ENCODE results near the gene ZNF608. TPM values are rescaled to one million over a fixed set of nuclear protein-coding genes. Genes with fewer than 3 reads are reported as not detected.

Gene ZNF608
- total RNA-seq, 1 experiment from 2014 or later, result 7.3 TPM

DNA sequence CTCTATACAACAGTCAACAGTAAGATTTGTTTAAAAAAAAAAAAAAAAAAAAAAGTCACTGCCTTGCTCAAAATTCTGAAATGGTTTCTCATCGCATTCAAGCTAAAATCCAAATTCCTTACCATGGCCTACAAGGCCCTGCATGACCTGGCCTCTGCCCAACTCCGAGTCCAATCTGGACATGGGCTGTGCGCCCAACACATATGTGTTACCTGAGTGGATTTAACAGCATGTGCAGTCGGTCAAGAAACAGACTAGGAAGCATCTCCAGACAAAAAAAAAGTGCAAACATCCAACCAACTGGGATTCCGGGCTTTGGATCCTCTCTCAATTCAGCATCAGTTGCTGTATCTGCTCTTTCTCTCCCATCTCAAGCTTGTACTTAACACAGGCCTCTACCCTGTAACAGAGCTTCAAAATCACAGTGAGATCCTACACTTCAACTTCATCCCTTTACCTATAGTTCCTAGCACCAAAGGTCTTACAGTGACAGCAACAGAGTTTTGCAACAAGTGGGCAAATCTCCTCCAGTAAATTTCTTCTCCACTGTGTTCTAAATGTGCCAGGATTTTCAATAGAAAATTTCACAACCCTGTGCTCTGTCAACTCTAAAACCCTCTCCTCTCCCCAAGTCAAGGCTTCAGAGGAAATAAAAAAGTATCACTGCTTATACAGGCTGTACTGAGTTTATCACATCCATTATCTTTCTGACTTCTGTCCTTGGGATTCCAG, 19.6 kb downstream of the ZNF608 start:
- Mint-ChIP-seq H3K4me3 (ENCODE audit: low read depth, unreplicated experiment) (no peak overlapping the region), H3K27ac (ENCODE audit: unreplicated experiment) (no peak overlapping the region), H3K36me3 (ENCODE audit: insufficient read depth, unreplicated experiment) (no peaks in the 10 kb centered on the region), H3K27me3 (ENCODE audit: unreplicated experiment) (no peaks in the 10 kb centered on the region), H3K4me1 (ENCODE audit: low read depth, unreplicated experiment) (peaks cover 27% of the 10 kb centered on the region), H3K9me3 (ENCODE audit: low read depth, unreplicated experiment) (no peaks in the 10 kb centered on the region)
- CTCF ChIA-PET, result no interaction called here
- intact Hi-C loops (cut with micrococcal nuclease; ENCODE audit: unreplicated experiment), result no loop called here
- no peak for TF ChIP-seq CTCF (IDR thresholded peaks at IDR 0.05; ENCODE audit: unreplicated experiment)
- BruUV-seq (replicated peaks), result no TSS peak
- no peak for DNase-seq

DNA sequence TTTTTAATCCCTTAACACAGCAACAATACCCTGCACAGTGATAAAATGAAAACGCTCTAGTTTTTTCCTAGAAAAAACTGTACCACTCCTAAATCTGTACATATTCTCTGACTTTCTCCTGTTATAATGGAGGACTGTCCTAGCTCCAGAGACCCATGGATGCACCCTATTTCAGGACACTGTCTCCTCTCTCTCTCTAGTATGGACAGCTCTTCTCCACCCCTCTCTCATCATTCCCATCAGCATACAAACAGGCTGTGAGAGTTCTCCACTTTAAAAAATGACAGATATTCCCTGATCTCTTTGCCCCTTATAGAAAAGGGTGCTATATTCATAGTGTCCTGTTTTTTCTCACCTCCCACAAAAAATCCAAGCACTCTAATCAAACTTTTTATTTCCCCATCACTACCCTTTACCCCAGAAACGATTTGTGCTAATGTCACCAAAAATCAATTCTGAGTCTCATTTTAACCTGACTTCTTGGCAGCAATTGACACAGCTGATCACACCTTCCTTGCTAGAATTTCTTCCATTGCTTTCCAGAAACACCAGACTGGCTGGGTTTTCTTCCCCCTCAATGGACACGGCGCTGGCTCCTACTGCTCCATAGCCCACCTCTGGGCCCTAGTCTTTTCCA, 20.7 kb downstream of the ZNF608 start:
- DNase-seq, result no peak
- no peaks in the 10 kb centered on the region for H3K9me3 Mint-ChIP-seq (ENCODE audit: low read depth, unreplicated experiment)
- H3K27ac Mint-ChIP-seq (ENCODE audit: unreplicated experiment), result no peak overlapping the region
- TF ChIP-seq CTCF (IDR thresholded peaks at IDR 0.05; ENCODE audit: unreplicated experiment), result no peak
- no TSS peak for BruUV-seq (replicated peaks)
- H3K27me3 Mint-ChIP-seq (ENCODE audit: unreplicated experiment), result no peaks in the 10 kb centered on the region
- intact Hi-C loops (cut with micrococcal nuclease; ENCODE audit: unreplicated experiment), result no loop called here
- CTCF ChIA-PET, result no interaction called here
- peaks cover 27% of the 10 kb centered on the region for H3K4me1 Mint-ChIP-seq (ENCODE audit: low read depth, unreplicated experiment)
- no peaks in the 10 kb centered on the region for H3K36me3 Mint-ChIP-seq (ENCODE audit: insufficient read depth, unreplicated experiment)
- no peak overlapping the region for H3K4me3 Mint-ChIP-seq (ENCODE audit: low read depth, unreplicated experiment)

DNA sequence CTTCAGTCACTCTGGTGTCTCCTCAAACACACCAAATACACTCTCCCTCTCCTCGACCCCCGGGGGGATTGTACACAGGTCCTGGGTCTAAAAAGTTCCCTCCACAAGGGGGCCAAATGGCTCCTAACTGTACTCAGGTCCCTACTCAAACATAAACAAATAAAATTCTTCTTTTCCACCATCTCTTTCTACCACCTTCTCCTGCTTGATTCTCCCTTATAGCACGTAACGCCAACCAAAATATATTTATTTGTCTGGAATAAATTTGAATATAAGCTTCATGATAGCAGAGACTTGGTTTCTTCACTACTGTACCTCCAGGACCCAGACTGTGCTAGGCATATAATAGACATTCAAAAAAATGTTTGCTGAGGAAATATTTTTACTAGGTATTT, 21.4 kb downstream of the ZNF608 start:
- intact Hi-C loops (cut with micrococcal nuclease; ENCODE audit: unreplicated experiment), result no loop called here
- peaks cover 27% of the 10 kb centered on the region for H3K4me1 Mint-ChIP-seq (ENCODE audit: low read depth, unreplicated experiment)
- DNase-seq, result no peak
- no TSS peak for BruUV-seq (replicated peaks)
- H3K36me3 Mint-ChIP-seq (ENCODE audit: insufficient read depth, unreplicated experiment), result no peaks in the 10 kb centered on the region
- CTCF ChIA-PET, result no interaction called here
- H3K27ac Mint-ChIP-seq (ENCODE audit: unreplicated experiment), result no peak overlapping the region
- no peaks in the 10 kb centered on the region for H3K9me3 Mint-ChIP-seq (ENCODE audit: low read depth, unreplicated experiment)
- H3K4me3 Mint-ChIP-seq (ENCODE audit: low read depth, unreplicated experiment), result no peak overlapping the region
- no peaks in the 10 kb centered on the region for H3K27me3 Mint-ChIP-seq (ENCODE audit: unreplicated experiment)
- TF ChIP-seq CTCF (IDR thresholded peaks at IDR 0.05; ENCODE audit: unreplicated experiment), result no peak

DNA sequence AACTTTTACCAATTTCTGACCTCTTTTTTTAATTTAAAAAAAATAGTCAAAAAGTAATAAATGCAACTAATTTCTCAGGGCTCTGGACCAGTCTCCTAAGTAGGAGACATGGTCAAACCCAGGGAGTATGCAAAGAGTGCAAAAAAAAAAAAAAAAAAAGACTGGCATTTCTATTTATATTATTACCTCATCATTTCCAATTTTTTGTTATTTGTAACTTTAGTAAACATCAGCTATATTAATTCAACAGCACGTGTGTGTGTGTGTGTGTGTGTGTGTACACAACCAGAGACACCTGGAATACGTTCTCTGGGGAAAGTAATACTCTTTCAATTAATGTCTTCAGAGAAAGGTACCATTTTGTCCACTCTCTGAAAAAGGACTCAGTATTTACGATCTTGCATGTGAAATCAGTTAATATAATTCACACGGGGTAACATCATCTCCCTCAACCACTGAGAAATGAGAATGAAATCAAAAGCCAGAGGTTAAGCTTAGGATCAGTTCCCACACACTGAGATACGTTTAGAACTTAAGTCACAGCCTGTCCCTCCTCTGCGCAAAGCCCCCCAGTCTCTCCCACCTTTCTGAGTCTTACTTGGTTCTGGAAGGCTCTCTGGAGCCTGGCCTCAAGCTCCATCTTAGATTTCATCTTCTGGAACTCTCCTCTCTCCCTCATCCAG, 21.9 kb downstream of the ZNF608 start:
- H3K4me1 Mint-ChIP-seq (ENCODE audit: low read depth, unreplicated experiment), result peaks cover 27% of the 10 kb centered on the region
- H3K27ac Mint-ChIP-seq (ENCODE audit: unreplicated experiment), result no peak overlapping the region

More for the DNA sequence above, 21.9 kb downstream of the ZNF608 start:
- H3K27me3 Mint-ChIP-seq (ENCODE audit: unreplicated experiment), result no peaks in the 10 kb centered on the region
- H3K36me3 Mint-ChIP-seq (ENCODE audit: insufficient read depth, unreplicated experiment), result no peaks in the 10 kb centered on the region
- intact Hi-C loops (cut with micrococcal nuclease; ENCODE audit: unreplicated experiment), result no loop called here
- H3K4me3 Mint-ChIP-seq (ENCODE audit: low read depth, unreplicated experiment), result no peak overlapping the region
- no peak for DNase-seq
- no peak for TF ChIP-seq CTCF (IDR thresholded peaks at IDR 0.05; ENCODE audit: unreplicated experiment)
- no TSS peak for BruUV-seq (replicated peaks)
- H3K9me3 Mint-ChIP-seq (ENCODE audit: low read depth, unreplicated experiment), result no peaks in the 10 kb centered on the region
- CTCF ChIA-PET, result no interaction called here

Data from Calu3 (cell line).